ENCODE data around the gene CUTA. TPM values are rescaled to one million over a fixed set of nuclear protein-coding genes. Genes with fewer than 3 reads are reported as not detected.
A peak's percentile ranks its signal among the peaks of the same experiment; 100 is the strongest.

CUTA gene
- total RNA-seq, 1 donor from 2014 or later, result 384 TPM

DNA sequence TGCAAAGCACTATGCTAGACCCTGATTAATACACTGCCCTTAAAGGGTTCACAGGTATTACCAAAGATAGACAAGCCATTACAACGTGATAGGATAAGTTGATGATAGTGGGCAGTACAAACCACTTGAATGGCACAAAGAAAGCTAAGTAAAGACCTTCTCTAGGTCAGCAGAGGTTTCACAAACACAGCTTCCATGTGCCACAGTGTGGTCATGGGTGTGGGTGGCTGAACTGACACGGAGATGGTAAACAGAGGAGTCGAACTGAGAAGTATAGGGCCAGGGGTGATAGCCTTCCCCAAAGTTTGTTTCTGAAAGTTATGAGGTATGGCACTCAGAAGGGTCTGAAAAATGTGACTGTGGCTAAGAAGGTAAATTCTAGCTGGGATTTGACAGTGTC, 40.8 kb upstream of the CUTA start:
- Mint-ChIP-seq H3K4me3 (ENCODE audit: unreplicated experiment) (no peak overlapping the region), H3K9me3 (ENCODE audit: unreplicated experiment) (peaks cover 5% of the 10 kb centered on the region), H3K27me3 (ENCODE audit: unreplicated experiment) (peaks cover 7% of the 10 kb centered on the region), H3K27ac (ENCODE audit: unreplicated experiment) (no peak overlapping the region), H3K36me3 (ENCODE audit: unreplicated experiment) (peaks cover 6% of the 10 kb centered on the region), H3K4me1 (ENCODE audit: low read depth, unreplicated experiment) (peaks cover 4% of the 10 kb centered on the region)
- DNase-seq, result no peak
- TF ChIP-seq, protein P1, sequence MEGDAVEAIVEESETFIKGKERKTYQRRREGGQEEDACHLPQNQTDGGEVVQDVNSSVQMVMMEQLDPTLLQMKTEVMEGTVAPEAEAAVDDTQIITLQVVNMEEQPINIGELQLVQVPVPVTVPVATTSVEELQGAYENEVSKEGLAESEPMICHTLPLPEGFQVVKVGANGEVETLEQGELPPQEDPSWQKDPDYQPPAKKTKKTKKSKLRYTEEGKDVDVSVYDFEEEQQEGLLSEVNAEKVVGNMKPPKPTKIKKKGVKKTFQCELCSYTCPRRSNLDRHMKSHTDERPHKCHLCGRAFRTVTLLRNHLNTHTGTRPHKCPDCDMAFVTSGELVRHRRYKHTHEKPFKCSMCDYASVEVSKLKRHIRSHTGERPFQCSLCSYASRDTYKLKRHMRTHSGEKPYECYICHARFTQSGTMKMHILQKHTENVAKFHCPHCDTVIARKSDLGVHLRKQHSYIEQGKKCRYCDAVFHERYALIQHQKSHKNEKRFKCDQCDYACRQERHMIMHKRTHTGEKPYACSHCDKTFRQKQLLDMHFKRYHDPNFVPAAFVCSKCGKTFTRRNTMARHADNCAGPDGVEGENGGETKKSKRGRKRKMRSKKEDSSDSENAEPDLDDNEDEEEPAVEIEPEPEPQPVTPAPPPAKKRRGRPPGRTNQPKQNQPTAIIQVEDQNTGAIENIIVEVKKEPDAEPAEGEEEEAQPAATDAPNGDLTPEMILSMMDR (IDR thresholded peaks at IDR 0.05; ENCODE audit: partially characterized antibody, unreplicated experiment), result no peak

DNA sequence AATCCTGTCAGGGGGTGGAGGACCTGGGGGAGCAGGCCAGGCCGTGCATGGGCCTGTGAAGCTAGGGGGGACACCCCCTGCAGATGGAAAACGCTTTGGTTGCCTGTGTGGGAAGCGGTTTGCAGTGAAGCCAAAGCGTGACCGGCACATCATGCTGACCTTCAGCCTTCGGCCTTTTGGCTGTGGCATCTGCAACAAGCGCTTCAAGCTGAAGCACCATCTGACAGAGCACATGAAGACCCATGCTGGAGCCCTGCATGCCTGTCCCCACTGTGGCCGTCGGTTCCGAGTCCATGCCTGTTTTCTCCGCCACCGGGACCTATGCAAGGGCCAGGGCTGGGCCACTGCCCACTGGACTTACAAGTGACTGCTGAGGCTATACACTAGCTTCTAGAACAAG, 38.2 kb upstream of the CUTA start:
- TF ChIP-seq, protein P1 (IDR thresholded peaks at IDR 0.05; ENCODE audit: partially characterized antibody, unreplicated experiment), result no peak
- Mint-ChIP-seq H3K9me3 (ENCODE audit: unreplicated experiment) (peaks cover 7% of the 10 kb centered on the region), H3K27ac (ENCODE audit: unreplicated experiment) (no peak overlapping the region), H3K36me3 (ENCODE audit: unreplicated experiment) (peaks cover 6% of the 10 kb centered on the region), H3K27me3 (ENCODE audit: unreplicated experiment) (peaks cover 6% of the 10 kb centered on the region), H3K4me1 (ENCODE audit: low read depth, unreplicated experiment) (peaks cover 7% of the 10 kb centered on the region), H3K4me3 (ENCODE audit: unreplicated experiment) (no peak overlapping the region)
- DNase-seq, result no peak

DNA sequence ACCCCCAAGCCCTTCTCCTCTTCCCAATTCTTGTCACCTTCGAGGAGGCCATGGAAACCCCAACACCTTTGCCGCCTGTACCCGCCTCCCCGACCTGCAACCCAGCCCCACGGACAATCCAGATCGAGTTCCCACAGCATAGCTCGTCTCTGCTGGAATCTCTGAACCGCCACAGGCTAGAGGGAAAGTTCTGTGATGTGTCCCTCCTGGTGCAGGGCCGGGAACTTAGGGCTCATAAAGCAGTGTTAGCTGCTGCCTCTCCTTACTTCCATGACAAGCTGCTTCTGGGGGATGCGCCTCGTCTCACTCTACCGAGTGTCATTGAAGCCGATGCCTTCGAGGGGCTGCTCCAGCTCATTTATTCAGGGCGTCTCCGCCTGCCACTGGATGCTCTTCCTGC, 37.1 kb upstream of the CUTA start:
- Mint-ChIP-seq H3K27me3 (ENCODE audit: unreplicated experiment) (peaks cover 6% of the 10 kb centered on the region), H3K9me3 (ENCODE audit: unreplicated experiment) (peaks cover 7% of the 10 kb centered on the region), H3K4me3 (ENCODE audit: unreplicated experiment) (peak overlapping the region; percentile 89), H3K4me1 (ENCODE audit: low read depth, unreplicated experiment) (peaks cover 7% of the 10 kb centered on the region), H3K36me3 (ENCODE audit: unreplicated experiment) (peaks cover 6% of the 10 kb centered on the region), H3K27ac (ENCODE audit: unreplicated experiment) (no peak overlapping the region)
- TF ChIP-seq, protein P1 (IDR thresholded peaks at IDR 0.05; ENCODE audit: partially characterized antibody, unreplicated experiment), result no peak
- DNase-seq, result no peak

DNA sequence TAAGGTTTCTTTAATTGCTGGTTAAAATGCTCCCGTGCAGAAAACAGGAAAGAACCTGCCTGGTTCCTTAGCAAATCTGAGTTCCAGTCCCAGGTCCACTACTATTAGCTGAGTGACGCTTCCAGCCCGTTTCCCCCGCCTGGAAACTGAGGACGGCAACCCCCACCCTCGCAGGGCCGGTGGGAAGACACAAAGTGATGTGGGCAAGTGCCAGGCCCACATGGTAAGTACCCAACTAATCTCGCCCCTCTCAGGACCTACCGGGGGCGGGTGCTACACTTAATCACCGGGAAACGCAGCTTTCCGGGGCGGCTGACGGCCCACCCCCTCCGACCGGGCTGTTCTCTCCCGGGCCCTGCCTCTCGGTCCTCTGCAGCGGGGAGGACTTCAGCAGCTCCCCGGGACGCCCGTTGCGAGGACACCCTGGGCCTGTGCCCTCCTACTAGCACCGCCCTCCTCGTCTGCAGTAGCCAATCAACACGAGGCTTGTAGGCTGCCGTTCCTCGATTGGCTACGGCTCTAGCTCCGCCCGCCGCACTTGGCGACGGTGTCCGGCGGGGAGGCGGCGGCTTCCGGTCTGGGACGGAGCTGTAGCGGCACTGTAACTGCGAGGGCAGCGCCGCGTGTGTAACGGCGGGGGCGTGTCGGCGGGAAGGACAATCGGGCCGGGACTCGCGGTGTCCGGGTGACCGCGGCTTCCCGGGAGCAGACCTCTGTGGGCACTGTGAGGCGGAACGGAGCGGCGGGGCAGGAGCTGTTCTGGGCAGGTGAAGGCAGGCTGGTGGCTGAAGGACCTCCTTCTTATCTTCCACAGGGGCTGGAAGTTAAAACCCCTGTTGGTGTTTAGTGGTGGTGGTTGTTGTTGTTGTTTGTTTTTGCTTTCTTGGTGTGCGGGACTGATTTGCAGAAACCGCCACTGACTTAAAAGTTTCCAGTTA, 36.4 kb upstream of the CUTA start, which contains the start of gene ZBTB9:
ZBTB9 (plus strand) TSS at position 568 of the 938 bp plus-strand sequence. CDS start 525 bp downstream, outside the sequence.
- peaks cover 7% of the 10 kb centered on the region for H3K9me3 Mint-ChIP-seq (ENCODE audit: unreplicated experiment)
- H3K27me3 Mint-ChIP-seq (ENCODE audit: unreplicated experiment), result peaks cover 6% of the 10 kb centered on the region
- peaks cover 7% of the 10 kb centered on the region for H3K4me1 Mint-ChIP-seq (ENCODE audit: low read depth, unreplicated experiment)
- H3K36me3 Mint-ChIP-seq (ENCODE audit: unreplicated experiment), result peaks cover 6% of the 10 kb centered on the region
- DNase-seq, result peak; percentile 94
- peak within 1 kb of the TSS; percentile 89 for H3K4me3 Mint-ChIP-seq (ENCODE audit: unreplicated experiment)
- H3K27ac Mint-ChIP-seq (ENCODE audit: unreplicated experiment), result peak within 1 kb of the TSS; percentile 78
- TF ChIP-seq, protein P1 (IDR thresholded peaks at IDR 0.05; ENCODE audit: partially characterized antibody, unreplicated experiment), result no peak

Measured in glutamatergic neuron (in vitro differentiated cells).